BE2C (cell line): Measurements from ENCODE around the gene SLC5A5.
"Not testable (repeated sequence)": the region's sequence is repeated elsewhere in the genome, so short reads cannot be mapped to it uniquely, and the experiment has no call there.

Experiments used
- DNase-seq: peaks from one replicate; pipeline ENCODE4 v3.0.0-alpha.2; 2020
- H3K27me3 ChIP-seq: fragments of 250-450 bp; sonication (Bioruptor Pico); 2 replicates; pipeline ENCODE4 v1.5.1; 2020; ENCODE audit warnings: mild to moderate bottlenecking
- H3K36me3 ChIP-seq: fragments of 250-450 bp; sonication (Bioruptor Pico); 2 replicates; pipeline ENCODE4 v1.5.1; 2020; ENCODE audit warnings: mild to moderate bottlenecking
- H3K4me1 ChIP-seq: fragments of 250-450 bp; sonication (Bioruptor Pico); 2 replicates; pipeline ENCODE4 v1.5.1; 2020
- H3K4me3 ChIP-seq: 2 replicates; pipeline ENCODE4 v1.5.1; 2011; ENCODE audit warnings: low read depth, low read length
- H3K9me3 ChIP-seq: fragments of 250-450 bp; sonication (Bioruptor Pico); 2 replicates; pipeline ENCODE4 v1.5.1; 2020
- CTCF ChIP-seq: IDR thresholded peaks from 2 replicates; pipeline ENCODE4 v1.5.1; 2012; ENCODE audit warnings: mild to moderate bottlenecking, low read depth, low read length

Gene SLC5A5

DNA sequence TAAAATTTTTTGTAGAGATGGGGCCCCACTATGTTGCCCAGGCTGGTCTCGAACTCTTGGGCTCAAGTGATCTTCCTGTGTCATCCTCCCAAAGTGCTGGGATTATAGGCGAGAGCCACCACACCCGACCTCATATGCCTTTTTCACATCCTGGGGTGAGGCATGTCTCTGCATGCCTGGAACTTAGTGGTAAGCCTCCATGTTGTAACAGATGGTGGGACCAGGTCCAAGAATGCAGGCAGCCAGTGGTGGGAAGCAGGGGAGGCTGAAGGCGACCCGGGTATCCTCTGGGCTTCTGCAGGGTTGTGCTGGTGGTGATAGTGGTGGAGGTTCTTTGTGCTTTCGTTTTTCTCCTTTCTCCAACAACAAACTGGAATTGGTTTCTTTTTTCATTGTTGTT is 31.0 kb downstream of the SLC5A5 start:
- Histone ChIP-seq H3K9me3 (no peaks in the 10 kb centered on the region; the same call in 1 of the 2 replicates), H3K27me3 (peaks cover 11% of the 10 kb centered on the region), H3K4me1 (no peaks in the 10 kb centered on the region), H3K4me3 (no peak overlapping the region), H3K36me3 (no peaks in the 10 kb centered on the region)
- TF ChIP-seq CTCF, result no peak
- no peak for DNase-seq

DNA sequence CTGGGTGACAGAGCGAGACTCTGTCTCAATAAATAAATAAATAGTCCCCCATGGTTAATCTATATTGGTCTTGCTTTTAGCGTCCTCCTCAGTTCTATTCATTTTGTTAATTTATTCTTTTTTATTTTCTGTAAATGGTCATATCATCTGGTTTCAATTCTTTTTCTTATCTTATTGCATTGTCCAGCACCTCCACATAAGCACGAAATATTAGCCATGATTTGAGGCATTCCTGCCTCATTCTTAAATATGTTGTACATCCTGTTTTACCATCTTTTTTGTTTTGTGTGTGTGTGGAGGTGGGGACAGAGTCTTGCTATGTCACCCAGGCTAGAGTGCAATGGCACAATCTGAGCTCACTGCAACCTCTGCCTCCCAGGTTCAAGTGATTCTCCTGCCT is 36.5 kb downstream of the SLC5A5 start:
- peaks cover 4% of the 10 kb centered on the region for H3K9me3 ChIP-seq
- H3K4me1 ChIP-seq, result no peaks in the 10 kb centered on the region
- no peak for TF ChIP-seq CTCF
- H3K27me3 ChIP-seq, result no peaks in the 10 kb centered on the region; the same call in 1 of the 2 replicates
- DNase-seq, result no peak
- no peaks in the 10 kb centered on the region for H3K36me3 ChIP-seq
- no peak overlapping the region for H3K4me3 ChIP-seq

DNA sequence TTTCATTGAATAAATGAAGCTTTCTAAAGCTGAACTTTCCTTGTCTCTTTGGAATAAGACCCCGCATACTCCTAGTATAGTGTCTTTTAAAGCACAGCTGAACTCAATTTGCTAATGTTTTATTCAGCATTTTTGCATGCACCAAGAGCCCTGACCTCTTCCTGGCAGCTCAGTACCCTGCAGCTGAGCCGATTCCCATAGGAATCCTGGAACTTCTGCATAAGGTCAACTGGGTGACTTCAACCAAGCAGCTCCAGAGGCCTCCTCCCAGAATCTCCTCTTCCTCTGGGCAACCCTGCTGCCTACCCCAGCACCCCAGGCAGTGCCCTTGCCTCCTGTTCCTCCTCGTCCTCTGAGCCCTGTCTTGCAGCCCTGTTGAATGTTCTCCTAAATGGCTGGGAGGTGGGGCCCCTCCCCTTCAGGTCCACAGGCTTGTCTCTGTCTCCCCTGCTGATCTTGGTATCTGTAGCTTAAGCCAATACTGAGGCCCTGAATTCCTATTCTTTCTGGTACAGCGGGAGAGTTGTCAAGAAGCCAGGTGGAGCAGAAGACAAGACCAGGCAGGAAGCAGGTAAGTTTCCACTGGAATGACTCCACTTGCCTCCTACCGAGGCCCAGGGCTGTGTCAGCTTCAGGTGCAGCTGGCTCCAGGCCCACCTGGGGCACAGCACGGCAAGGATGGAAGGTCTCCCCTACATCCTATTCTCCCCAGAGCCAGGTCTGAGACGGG is 37.4 kb downstream of the SLC5A5 start:
- DNase-seq, result no peak
- H3K36me3 ChIP-seq, result no peaks in the 10 kb centered on the region
- no peaks in the 10 kb centered on the region for H3K4me1 ChIP-seq
- no peak for TF ChIP-seq CTCF
- H3K27me3 ChIP-seq, result no peaks in the 10 kb centered on the region
- peaks cover 4% of the 10 kb centered on the region for H3K9me3 ChIP-seq
- no peak overlapping the region for H3K4me3 ChIP-seq

DNA sequence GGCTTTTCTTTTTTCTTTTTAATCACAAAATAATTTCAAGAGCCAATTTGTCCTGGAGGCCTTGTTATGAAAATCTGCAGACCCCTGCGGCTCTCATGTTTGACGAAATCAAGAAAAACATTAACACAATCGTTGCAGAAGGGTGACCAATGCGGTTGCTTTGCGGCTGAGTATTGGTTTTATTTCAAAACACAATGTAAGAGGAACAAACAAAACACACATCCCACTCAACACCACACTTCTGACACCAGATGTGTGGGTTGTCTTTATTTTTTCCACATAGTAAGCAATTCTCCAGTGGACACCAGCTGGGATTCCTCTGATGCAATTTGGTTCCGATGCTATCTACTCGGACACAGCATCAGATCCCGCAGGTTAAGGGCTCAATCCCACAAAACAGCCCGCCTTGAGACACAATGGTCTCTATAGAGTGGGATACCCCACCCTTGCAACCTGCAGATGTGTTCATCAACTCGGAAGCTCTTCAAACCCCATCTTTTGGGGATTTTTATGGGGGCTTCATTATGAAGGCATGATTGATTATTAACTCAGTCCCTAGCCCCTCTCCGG is 39.1 kb downstream of the SLC5A5 start:
- H3K36me3 ChIP-seq, result no peaks in the 10 kb centered on the region
- TF ChIP-seq CTCF, result no peak
- DNase-seq, result no peak
- no peaks in the 10 kb centered on the region for H3K4me1 ChIP-seq
- H3K27me3 ChIP-seq, result no peaks in the 10 kb centered on the region
- no peak overlapping the region for H3K4me3 ChIP-seq
- H3K9me3 ChIP-seq, result peaks cover 4% of the 10 kb centered on the region

- no peaks in the 10 kb centered on the region for H3K9me3 ChIP-seq
- H3K27me3 ChIP-seq, result no peaks in the 10 kb centered on the region
- no peaks in the 10 kb centered on the region for H3K4me1 ChIP-seq
- H3K36me3 ChIP-seq, result no peaks in the 10 kb centered on the region
- H3K4me3 ChIP-seq, result no peak overlapping the region
- no peak for TF ChIP-seq CTCF
- DNase-seq, result no peak
Observed at GRCh38 chr19:17915940-17916593, 44.3 kb downstream of the SLC5A5 start.

DNA sequence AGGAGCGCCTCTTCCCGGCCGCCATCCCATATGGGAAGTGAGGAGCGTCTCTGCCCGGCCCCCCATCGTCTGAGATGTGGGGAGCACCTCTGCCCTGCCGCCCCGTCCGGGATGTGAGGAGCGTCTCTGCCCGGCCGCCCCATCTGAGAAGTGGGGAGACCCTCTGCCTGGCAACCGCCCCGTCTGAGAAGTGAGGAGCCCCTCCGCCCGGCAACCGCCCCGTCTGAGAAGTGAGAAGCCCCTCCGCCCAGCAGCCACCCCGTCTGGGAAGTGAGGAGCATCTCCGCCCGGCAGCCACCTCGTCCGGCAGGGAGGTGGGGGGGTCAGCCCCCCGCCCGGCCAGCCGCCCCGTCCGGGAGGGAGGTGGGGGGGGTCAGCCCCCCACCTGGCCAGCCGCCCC is 46.4 kb downstream of the SLC5A5 start:
- DNase-seq, H3K4me3 ChIP-seq, H3K36me3 ChIP-seq, H3K9me3 ChIP-seq, H3K4me1 ChIP-seq, H3K27me3 ChIP-seq: not testable (repeated sequence)

GRCh38 chr19:17919122-17919521 is 47.4 kb downstream of the SLC5A5 start:
- H3K36me3 ChIP-seq, H3K27me3 ChIP-seq, H3K9me3 ChIP-seq, DNase-seq, H3K4me1 ChIP-seq, H3K4me3 ChIP-seq: not testable (repeated sequence)
